ENCODE data around the gene NAPEPLD.

DNA sequence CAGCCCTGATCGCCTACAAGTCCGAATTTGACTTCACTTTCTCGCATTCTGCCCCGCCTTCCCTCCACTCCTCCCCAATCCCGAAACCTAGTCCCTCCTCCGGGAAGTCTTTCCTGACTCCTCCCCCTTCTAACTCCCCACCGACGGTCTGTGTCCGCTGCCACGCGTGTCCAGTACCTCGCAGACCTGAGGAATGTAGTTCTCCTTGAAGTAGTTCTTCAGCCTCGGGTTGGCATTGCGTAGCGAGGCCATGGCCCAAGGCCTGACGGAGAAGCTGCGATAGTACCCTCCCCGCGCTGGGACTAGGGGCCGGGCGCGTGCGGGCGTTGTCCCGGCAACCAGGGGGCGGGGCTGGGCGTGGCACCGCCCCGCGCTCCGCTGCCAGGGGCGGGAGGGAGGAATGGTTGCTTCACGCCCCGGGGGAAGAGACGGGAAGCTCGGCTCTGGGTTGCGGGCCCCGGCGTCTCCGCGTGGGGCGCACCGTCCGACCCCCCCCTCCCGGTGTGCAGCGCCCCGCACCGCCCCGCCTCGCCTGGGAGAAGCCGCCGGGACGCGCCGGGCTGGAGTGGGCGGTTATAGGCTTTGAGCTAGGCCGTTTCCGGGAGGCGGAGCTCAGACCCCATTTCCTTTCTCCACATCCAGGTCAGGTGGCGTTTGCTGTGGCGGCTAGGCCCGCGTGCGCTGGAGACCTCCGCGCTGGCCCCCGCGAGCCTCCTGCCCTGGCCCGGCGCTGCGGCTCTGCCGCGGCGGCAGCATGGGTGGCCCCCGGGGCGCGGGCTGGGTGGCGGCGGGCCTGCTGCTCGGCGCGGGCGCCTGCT lies 74.2 kb downstream of the NAPEPLD start, which contains the start of the genes ARMC10 and FBXL13:
- TF ChIP-seq CTCF (IDR thresholded peaks at IDR 0.05) (peak in 4 of 7 experiments; percentile 22 to 53 (median 40)), POLR2A (IDR thresholded peaks at IDR 0.05) (peak; percentile 39 to 66 (median 58))
